HepG2 (cell line): ENCODE results near the gene GALNT17. TPM values are rescaled to one million over a fixed set of nuclear protein-coding genes. Genes with fewer than 3 reads are reported as not detected.

Experiments
- ATAC-seq: fragments of 200-7000 bp; cut with Tn5 transposase; 3 replicates; pipeline ENCODE4 v1.9.1; 2020; ENCODE audit warnings: mild to moderate bottlenecking, moderate library complexity
- BruUV-seq: library from RNA; stranded (reverse); fragments of 400-500 nt; replicated peaks from 2 replicates; lab custom pipeline; 2021; lab: Mats Ljungman, UMichigan
- CTCF ChIA-PET: fragments of 300-600 bp; formaldehyde crosslinking; extraction: SDS; loops from one replicate; lab custom pipeline; 2021; ENCODE audit warnings: low total read pairs, inconsistent platforms, low intra/inter-chr PET ratio; lab: Yijun Ruan, JAX
- POLR2A ChIA-PET: fragments of 350-600 bp; sonication (Branson Sonifier 250); formaldehyde crosslinking; loops from one replicate; lab custom pipeline; 2020; ENCODE audit warnings: antibody characterized with exemption, inconsistent platforms; lab: Yijun Ruan, JAX
- DNase-seq: peaks from one replicate; pipeline ENCODE4 v3.0.0-alpha.2; 2015; ENCODE audit warnings: low spot score
- FAIRE-seq: peaks from 3 replicates; lab custom pipeline; 2011; peaks lifted over from hg19 to GRCh38; lab: Jason Lieb, UNC
- H2AFZ ChIP-seq: one replicate; pipeline ENCODE4 v1.6.1; 2011; ENCODE audit warnings: low read length, inconsistent platforms
- H3K27ac ChIP-seq: fragments of 300-600 bp; 3 replicates; pipeline ENCODE4 v1.8.0; 2011; ENCODE audit warnings: mixed run types, mild to moderate bottlenecking, mixed read lengths, low read length, inconsistent platforms; ENCODE audit not compliant: insufficient read depth; ENCODE audit errors: extremely low read length
- H3K27me3 ChIP-seq, 2 experiments: fragments of 200-600 bp in 1 of 2; 2 replicates in 1 of 2; 3 replicates in 1 of 2; pipeline versions ENCODE4 v1.6.0 to v1.8.0; 2011; ENCODE audit warnings: low read length in 2 of 2, mild to moderate bottlenecking in 2 of 2, moderate library complexity in 2 of 2, inconsistent platforms in 1 of 2; ENCODE audit not compliant: insufficient read depth in 2 of 2, control insufficient read depth in 1 of 2
- H3K36me3 ChIP-seq, 2 experiments: fragments of 200-600 bp in 1 of 2; replicated peaks in 1 of 2; 2 replicates in 1 of 2; 3 replicates in 1 of 2; pipeline versions ENCODE4 v1.5.1 to v1.8.0; 2011; ENCODE audit warnings: low read length in 2 of 2, inconsistent platforms in 1 of 2; ENCODE audit not compliant: insufficient read depth in 2 of 2, control insufficient read depth in 1 of 2
- H3K4me1 ChIP-seq: 2 replicates; pipeline ENCODE4 v1.5.1; 2012; ENCODE audit warnings: low read length, inconsistent platforms; ENCODE audit not compliant: insufficient read depth
- H3K4me2 ChIP-seq: 2 replicates; pipeline ENCODE4 v1.6.0; 2011; ENCODE audit warnings: low read depth, low read length, inconsistent platforms
- H3K4me3 ChIP-seq, 3 experiments: fragments of 200-600 bp in 1 of 3; sonication (generic), shearing (Covaris generic) in 1 of 3; replicated peaks in 1 of 3; 2 replicates each; pipeline ENCODE4 v1.5.1; 2011 to 2016; ENCODE audit warnings: low read length in 3 of 3, inconsistent platforms in 2 of 3, low read depth in 2 of 3, mild to moderate bottlenecking in 2 of 3, control low read depth in 1 of 3, mixed read lengths in 1 of 3; ENCODE audit not compliant: insufficient read depth in 1 of 3
- H3K79me2 ChIP-seq: one replicate; pipeline ENCODE4 v1.6.1; 2011; ENCODE audit warnings: low read length, inconsistent platforms; ENCODE audit not compliant: insufficient read depth
- H3K9ac ChIP-seq: 2 replicates; pipeline ENCODE4 v1.6.0; 2011; ENCODE audit warnings: mild to moderate bottlenecking, low read depth, low read length, inconsistent platforms; ENCODE audit not compliant: insufficient read depth
- H3K9me3 ChIP-seq: 2 replicates; pipeline ENCODE4 v1.5.1; 2012; ENCODE audit warnings: mild to moderate bottlenecking, low read length
- H4K20me1 ChIP-seq: 2 replicates; pipeline ENCODE4 v1.6.0; 2011; ENCODE audit warnings: inconsistent platforms, mild to moderate bottlenecking, low read length, moderate library complexity; ENCODE audit not compliant: insufficient read depth
- CENPX ChIP-seq: sonication (generic); formaldehyde crosslinking; IDR thresholded peaks from 2 replicates; pipeline ENCODE4 v1.9.0; 2021; ENCODE audit warnings: mild to moderate bottlenecking, missing genetic modification reagents, moderate library complexity
- EP300 ChIP-seq, 3 experiments: sonication (generic) in 1 of 3; formaldehyde crosslinking in 1 of 3; IDR thresholded peaks; 2 replicates each; pipeline versions ENCODE4 v1.5.1 to v1.6.1; 2011 to 2020; ENCODE audit warnings: low read depth in 2 of 3, low read length in 2 of 3, borderline replicate concordance in 1 of 3, improper control_type of control experiment in 1 of 3, mild to moderate bottlenecking in 1 of 3, missing genetic modification reagents in 1 of 3, moderate library complexity in 1 of 3
- IRF2 ChIP-seq: IDR thresholded peaks from 2 replicates; pipeline ENCODE4 v1.6.1; 2018; ENCODE audit warnings: missing genetic modification reagents, missing compliant biosample characterization
- KLF6 ChIP-seq: IDR thresholded peaks from 2 replicates; pipeline ENCODE4 v1.8.0; 2016; ENCODE audit warnings: missing biosample characterization, missing genetic modification reagents
- MNT ChIP-seq: fragments of 450-650 bp; IDR thresholded peaks from 2 replicates; pipeline ENCODE4 v1.6.1; 2016
- SIX1 ChIP-seq: sonication (generic); formaldehyde crosslinking; IDR thresholded peaks from 2 replicates; pipeline ENCODE4 v1.4.0; 2020; ENCODE audit warnings: missing genetic modification reagents, borderline replicate concordance
- ZFP62 ChIP-seq: sonication (generic); formaldehyde crosslinking; IDR thresholded peaks from 2 replicates; pipeline ENCODE4 v1.4.0; 2020; ENCODE audit warnings: missing genetic modification reagents
- ZKSCAN1 ChIP-seq: fragments of 150-350 bp; IDR thresholded peaks from 2 replicates; pipeline ENCODE4 v1.6.1; 2014; ENCODE audit warnings: low read length
- ZNF142 ChIP-seq: sonication (generic); formaldehyde crosslinking; IDR thresholded peaks from 2 replicates; pipeline ENCODE4 v1.4.0; 2020; ENCODE audit warnings: missing genetic modification reagents
- ZNF275 ChIP-seq: sonication (generic); formaldehyde crosslinking; IDR thresholded peaks from 2 replicates; pipeline ENCODE4 v1.8.0; 2022; ENCODE audit warnings: missing genetic modification reagents, mild to moderate bottlenecking, inconsistent platforms, borderline replicate concordance
- ZNF296 ChIP-seq: sonication (generic); formaldehyde crosslinking; conservative IDR thresholded peaks from 2 replicates; pipeline ENCODE4 v1.5.0; 2020; ENCODE audit warnings: mild to moderate bottlenecking, missing genetic modification reagents
- ZNF619 ChIP-seq: sonication (generic); formaldehyde crosslinking; IDR thresholded peaks from 2 replicates; pipeline ENCODE4 v1.4.0; 2020; ENCODE audit warnings: mild to moderate bottlenecking, missing genetic modification reagents
- WGBS: methylation state at CpG from one replicate; pipeline ENCODE4 v1.1.6; 2017; ENCODE audit warnings: low lambda C conversion rate; 5-methylcytosine and 5-hydroxymethylcytosine counted together
- in situ Hi-C: cut with HindIII; loops from 2 replicates; pipeline ENCODE4 v1.10.0; 2017; ENCODE audit warnings: low pct_unique_long_range_greater_than_20kb; ENCODE audit not compliant: extremely low pct_ligation_motif_present
- intact Hi-C: fragments of 100-400 bp; cut with micrococcal nuclease; formaldehyde crosslinking; loops from one replicate; pipeline ENCODE4 v1.10.0; 2022; ENCODE audit not compliant: unreplicated experiment
- polyA plus RNA-seq, 8 experiments: library from polyadenylated mRNA; depleted of rRNA in 3 of 8; stranded (reverse) in 7 of 8; unstranded in 1 of 8; fragments of >200 nt; fragmentation: Illumina TruSeq in 4 of 8; extraction: Trizol in 4 of 8; gene quantifications; 2 replicates each; pipeline versions ENCODE4 v1.2.1 to v1.2.3, GENCODE V29; 2011 to 2016; ENCODE audit warnings: low read depth in 4 of 8, missing spikeins in 1 of 8, mixed read lengths in 1 of 8; ENCODE audit not compliant: insufficient read depth in 1 of 8
- total RNA-seq, 5 experiments: library from RNA; depleted of rRNA; stranded (reverse); fragments of >200 nt; fragmentation: Illumina TruSeq; extraction: Trizol; gene quantifications; 2 replicates each; pipeline ENCODE4 v1.2.3, GENCODE V29; 2016; ENCODE audit warnings: low read depth in 1 of 5
- TF ChIP-seq, protein P1 (sequence below): sonication (generic); formaldehyde crosslinking; IDR thresholded peaks from 2 replicates; pipeline ENCODE4 v1.4.0; 2020; ENCODE audit warnings: low read depth, missing genetic modification reagents

Gene GALNT17
- total and polyA plus RNA-seq, 2 of the 13 experiments (the other 11 are each of a cell fraction or from before 2014, with no cell fraction given): not detected

GRCh38 chr7:71694665-71695064 is 562.7 kb downstream of the GALNT17 start:
- Histone ChIP-seq H3K27me3 (no peaks in the 10 kb centered on the region), H2AFZ (no peak overlapping the region), H3K4me2 (no peak overlapping the region), H3K9ac (no peak overlapping the region), H3K79me2 (no peaks in the 10 kb centered on the region), H3K27ac (no peak overlapping the region), H4K20me1 (no peaks in the 10 kb centered on the region), H3K4me3 (no peak overlapping the region), H3K9me3 (no peaks in the 10 kb centered on the region), H3K4me1 (no peaks in the 10 kb centered on the region), H3K36me3 (no peaks in the 10 kb centered on the region)
- FAIRE-seq: no peak
- POLR2A ChIA-PET: no interaction called here
- WGBS: 18% methylated on average over 6 of the region's 6 CpGs
- CTCF ChIA-PET: no interaction called here
- BruUV-seq: no TSS peak
- intact Hi-C loops: no loop called here
- DNase-seq: no peak
- in situ Hi-C loops: no loop called here
- no peak for ATAC-seq
- TF ChIP-seq IRF2: no peak
- TF ChIP-seq ZKSCAN1: no peak
- TF ChIP-seq ZNF275 (CRISPR knock-in tag): no peak
- TF ChIP-seq EP300 (IDR thresholded peaks at IDR 0.05; ENCODE audit: low read depth in 2 of 2, low read length in 2 of 2): no peak
- no peak for TF ChIP-seq EP300 (CRISPR knock-in tag; IDR thresholded peaks at IDR 0.05; ENCODE audit: borderline replicate concordance)
- TF ChIP-seq ZNF296 (CRISPR knock-in tag): no peak
- TF ChIP-seq SIX1 (CRISPR knock-in tag): no peak
- TF ChIP-seq ZNF142 (CRISPR knock-in tag): no peak
- TF ChIP-seq CENPX (CRISPR knock-in tag): no peak
- no peak for TF ChIP-seq MNT
- TF ChIP-seq ZNF619 (CRISPR knock-in tag): no peak
- TF ChIP-seq ZFP62 (CRISPR knock-in tag): no peak
- no peak for TF ChIP-seq KLF6 (CRISPR knock-in tag)
- TF ChIP-seq, protein P1, sequence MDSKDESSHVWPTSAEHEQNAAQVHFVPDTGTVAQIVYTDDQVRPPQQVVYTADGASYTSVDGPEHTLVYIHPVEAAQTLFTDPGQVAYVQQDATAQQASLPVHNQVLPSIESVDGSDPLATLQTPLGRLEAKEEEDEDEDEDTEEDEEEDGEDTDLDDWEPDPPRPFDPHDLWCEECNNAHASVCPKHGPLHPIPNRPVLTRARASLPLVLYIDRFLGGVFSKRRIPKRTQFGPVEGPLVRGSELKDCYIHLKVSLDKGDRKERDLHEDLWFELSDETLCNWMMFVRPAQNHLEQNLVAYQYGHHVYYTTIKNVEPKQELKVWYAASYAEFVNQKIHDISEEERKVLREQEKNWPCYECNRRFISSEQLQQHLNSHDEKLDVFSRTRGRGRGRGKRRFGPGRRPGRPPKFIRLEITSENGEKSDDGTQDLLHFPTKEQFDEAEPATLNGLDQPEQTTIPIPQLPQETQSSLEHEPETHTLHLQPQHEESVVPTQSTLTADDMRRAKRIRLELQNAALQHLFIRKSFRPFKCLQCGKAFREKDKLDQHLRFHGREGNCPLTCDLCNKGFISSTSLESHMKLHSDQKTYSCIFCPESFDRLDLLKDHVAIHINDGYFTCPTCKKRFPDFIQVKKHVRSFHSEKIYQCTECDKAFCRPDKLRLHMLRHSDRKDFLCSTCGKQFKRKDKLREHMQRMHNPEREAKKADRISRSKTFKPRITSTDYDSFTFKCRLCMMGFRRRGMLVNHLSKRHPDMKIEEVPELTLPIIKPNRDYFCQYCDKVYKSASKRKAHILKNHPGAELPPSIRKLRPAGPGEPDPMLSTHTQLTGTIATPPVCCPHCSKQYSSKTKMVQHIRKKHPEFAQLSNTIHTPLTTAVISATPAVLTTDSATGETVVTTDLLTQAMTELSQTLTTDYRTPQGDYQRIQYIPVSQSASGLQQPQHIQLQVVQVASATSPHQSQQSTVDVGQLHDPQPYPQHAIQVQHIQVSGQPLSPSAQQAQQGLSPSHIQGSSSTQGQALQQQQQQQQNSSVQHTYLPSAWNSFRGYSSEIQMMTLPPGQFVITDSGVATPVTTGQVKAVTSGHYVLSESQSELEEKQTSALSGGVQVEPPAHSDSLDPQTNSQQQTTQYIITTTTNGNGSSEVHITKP (CRISPR knock-in tag): no peak
